GM23248 (cell line): ENCODE measurements around the gene IFNLR1. TPM values are rescaled to one million over a fixed set of nuclear protein-coding genes. Genes with fewer than 3 reads are reported as not detected.
A peak's percentile ranks its signal among the peaks of the same experiment; 100 is the strongest.

Experiments
- DNase-seq: peaks from one replicate; pipeline ENCODE4 v3.0.0-alpha.2; 2015
- H2AFZ ChIP-seq: fragments of 200-600 bp; sonication (generic); 2 replicates; pipeline ENCODE4 v1.6.1; 2016; ENCODE audit warnings: antibody characterized with exemption
- H3F3A ChIP-seq: fragments of 200-600 bp; sonication (generic); 2 replicates; pipeline ENCODE4 v1.6.1; 2016; ENCODE audit warnings: mild to moderate bottlenecking, antibody characterized with exemption, mixed run types; ENCODE audit not compliant: insufficient read depth
- H3K27ac ChIP-seq: fragments of 200-600 bp; sonication (generic); 2 replicates; pipeline ENCODE4 v1.5.1; 2016; ENCODE audit warnings: mild to moderate bottlenecking
- H3K27me3 ChIP-seq: fragments of 200-600 bp; sonication (generic); replicated peaks from 2 replicates; pipeline ENCODE4 v1.6.1; 2016; ENCODE audit warnings: mild to moderate bottlenecking; ENCODE audit not compliant: insufficient read depth
- H3K36me3 ChIP-seq: fragments of 200-600 bp; sonication (generic); 2 replicates; pipeline ENCODE4 v1.6.1; 2016; ENCODE audit warnings: low read depth, mild to moderate bottlenecking
- H3K4me1 ChIP-seq: fragments of 200-600 bp; sonication (generic); 2 replicates; pipeline ENCODE4 v1.6.1; 2016; ENCODE audit warnings: mild to moderate bottlenecking; ENCODE audit not compliant: insufficient read depth
- H3K4me2 ChIP-seq: fragments of 200-600 bp; sonication (generic); one replicate; pipeline ENCODE4 v1.6.1; 2016; ENCODE audit warnings: mild to moderate bottlenecking; ENCODE audit not compliant: unreplicated experiment
- H3K4me3 ChIP-seq: fragments of 200-600 bp; sonication (generic); 2 replicates; pipeline ENCODE4 v1.5.1; 2016; ENCODE audit warnings: mild to moderate bottlenecking
- H3K79me2 ChIP-seq: fragments of 200-600 bp; sonication (generic); 2 replicates; pipeline ENCODE4 v1.6.1; 2016; ENCODE audit warnings: mild to moderate bottlenecking; ENCODE audit not compliant: insufficient read depth
- H3K9ac ChIP-seq: fragments of 200-600 bp; sonication (generic); 2 replicates; pipeline ENCODE4 v1.6.1; 2016; ENCODE audit warnings: mild to moderate bottlenecking
- H3K9me2 ChIP-seq: fragments of 200-600 bp; sonication (generic); 2 replicates; pipeline ENCODE4 v1.6.1; 2016; ENCODE audit warnings: mixed run types, mild to moderate bottlenecking, moderate library complexity; ENCODE audit not compliant: insufficient read depth
- H3K9me3 ChIP-seq: fragments of 200-600 bp; sonication (generic); one replicate; pipeline ENCODE4 v1.6.1; 2017; ENCODE audit warnings: low read depth
- H4K20me1 ChIP-seq: fragments of 200-600 bp; sonication (generic); 2 replicates; pipeline ENCODE4 v1.6.0; 2016; ENCODE audit not compliant: insufficient read depth
- EZH2 ChIP-seq: fragments of 200-600 bp; sonication (generic); IDR thresholded peaks from 2 replicates; pipeline ENCODE4 v1.6.1; 2018; ENCODE audit warnings: antibody characterized with exemption, mild to moderate bottlenecking; ENCODE audit not compliant: insufficient read depth, poor library complexity, severe bottlenecking
- EZH2phosphoT487 ChIP-seq: fragments of 200-600 bp; sonication (generic); IDR thresholded peaks from 2 replicates; pipeline ENCODE4 v1.6.1; 2018; ENCODE audit warnings: antibody characterized with exemption, moderate library complexity, mild to moderate bottlenecking, low read depth; ENCODE audit not compliant: insufficient read depth
- WGBS, 2 experiments: methylation state at CpG; one replicate each; pipeline ENCODE4 v1.1.6; 2015 to 2017; ENCODE audit warnings: low lambda C conversion rate in 2 of 2, low coverage in 1 of 2; ENCODE audit errors: missing lambda C conversion rate in 2 of 2; 5-methylcytosine and 5-hydroxymethylcytosine counted together
- in situ Hi-C: fragments of 300-500 bp; cut with MboI; formaldehyde crosslinking; loops from 2 replicates; pipeline ENCODE4 v1.15.0; 2020
- polyA plus RNA-seq: library from polyadenylated mRNA; unstranded; fragments of >200 nt; fragmentation: Nextera tagmentation; extraction: Ambion mirVana; gene quantifications from 2 replicates; pipeline ENCODE4 v1.2.1, GENCODE V29; 2016
- total RNA-seq: library from RNA; depleted of rRNA; stranded (reverse); fragments of >200 nt; shearing (Covaris generic); gene quantifications from 2 replicates; pipeline ENCODE4 v1.2.3, GENCODE V29; 2014

Gene IFNLR1
- total and polyA plus RNA-seq, 2 experiments from 2014 or later = not detected

GRCh38 chr1:24152631-24153494, 34.2 kb downstream of the IFNLR1 start:
- no peak overlapping the region for H3K4me2 ChIP-seq
- no peaks in the 10 kb centered on the region for H4K20me1 ChIP-seq
- in situ Hi-C loops = no loop called here
- H3K27me3 ChIP-seq = peaks cover 18% of the 10 kb centered on the region
- H3K36me3 ChIP-seq = no peaks in the 10 kb centered on the region
- no peak overlapping the region for H2AFZ ChIP-seq
- H3K9me2 ChIP-seq = no peaks in the 10 kb centered on the region
- no peak overlapping the region for H3K9ac ChIP-seq
- WGBS, 2 experiments = 88 to 92% methylated on average over 9 to 10 of the region's 10 CpGs
- H3K9me3 ChIP-seq = no peaks in the 10 kb centered on the region
- peaks cover 9% of the 10 kb centered on the region for H3K4me1 ChIP-seq
- TF ChIP-seq EZH2phosphoT487 (no peak), EZH2 (no peak)
- H3K27ac ChIP-seq = no peak overlapping the region
- DNase-seq = no peak
- H3K79me2 ChIP-seq = no peaks in the 10 kb centered on the region
- no peak overlapping the region for H3K4me3 ChIP-seq
- H3F3A ChIP-seq = peaks cover 3% of the 10 kb centered on the region; the same call in 1 of the 2 replicates

GRCh38 chr1:24151175-24151533, 35.9 kb downstream of the IFNLR1 start:
- Histone ChIP-seq H3K27me3 (peaks cover 18% of the 10 kb centered on the region), H3K4me1 (peaks cover 9% of the 10 kb centered on the region), H3K36me3 (no peaks in the 10 kb centered on the region), H4K20me1 (no peaks in the 10 kb centered on the region), H3K9me2 (no peaks in the 10 kb centered on the region), H3K4me2 (no peak overlapping the region), H3K79me2 (no peaks in the 10 kb centered on the region), H3K9ac (no peak overlapping the region), H3K27ac (no peak overlapping the region), H2AFZ (no peak overlapping the region), H3K9me3 (no peaks in the 10 kb centered on the region), H3K4me3 (no peak overlapping the region), H3F3A (peaks cover 3% of the 10 kb centered on the region; the same call in 1 of the 2 replicates)
- DNase-seq = no peak
- in situ Hi-C loops = no loop called here
- 53 to 56% methylated on average over 12 of the region's 12 CpGs for WGBS, 2 experiments
- no peak for TF ChIP-seq EZH2
- no peak for TF ChIP-seq EZH2phosphoT487

GRCh38 chr1:24150234-24151174, 36.6 kb downstream of the IFNLR1 start:
- H3K27ac ChIP-seq = no peak overlapping the region
- in situ Hi-C loops = no loop called here
- H3K36me3 ChIP-seq = no peaks in the 10 kb centered on the region
- H3K4me3 ChIP-seq = peak overlapping the region; percentile 64
- H3K9me2 ChIP-seq = no peaks in the 10 kb centered on the region
- peaks cover 18% of the 10 kb centered on the region for H3K27me3 ChIP-seq
- H3K9me3 ChIP-seq = no peaks in the 10 kb centered on the region
- 13 to 14% methylated on average over 35 to 36 of the region's 36 CpGs for WGBS, 2 experiments
- H2AFZ ChIP-seq = peak overlapping the region; percentile 66
- peaks cover 9% of the 10 kb centered on the region for H3K4me1 ChIP-seq
- no peak for TF ChIP-seq EZH2
- no peak for TF ChIP-seq EZH2phosphoT487
- H3K4me2 ChIP-seq = peak overlapping the region; percentile 81
- H4K20me1 ChIP-seq = no peaks in the 10 kb centered on the region
- H3K79me2 ChIP-seq = no peaks in the 10 kb centered on the region
- DNase-seq = peak; percentile 84
- H3F3A ChIP-seq = peaks cover 3% of the 10 kb centered on the region; the same call in 1 of the 2 replicates
- H3K9ac ChIP-seq = peak overlapping the region; percentile 24; the same call in 1 of the 2 replicates

- Histone ChIP-seq H3K4me2 (peak overlapping the region; percentile 81), H2AFZ (peak overlapping the region; percentile 66), H3K4me1 (peaks cover 9% of the 10 kb centered on the region), H3K27ac (no peak overlapping the region), H3K27me3 (peaks cover 18% of the 10 kb centered on the region), H3F3A (peaks cover 3% of the 10 kb centered on the region; the same call in 1 of the 2 replicates), H3K9me3 (no peaks in the 10 kb centered on the region), H3K79me2 (no peaks in the 10 kb centered on the region), H3K9ac (peak overlapping the region; percentile 24; the same call in 1 of the 2 replicates), H3K36me3 (no peaks in the 10 kb centered on the region), H4K20me1 (no peaks in the 10 kb centered on the region), H3K4me3 (peak overlapping the region; percentile 64), H3K9me2 (no peaks in the 10 kb centered on the region)
- no peak for TF ChIP-seq EZH2
- no peak for TF ChIP-seq EZH2phosphoT487
- peak; percentile 94 for DNase-seq
- in situ Hi-C loops = no loop called here
- 19 to 24% methylated on average over 5 of the region's 5 CpGs for WGBS, 2 experiments
Observed at GRCh38 chr1:24149866-24150233, 37.2 kb downstream of the IFNLR1 start.
